ENCODE measurements around the gene EFCAB6. TPM values are rescaled to one million over a fixed set of nuclear protein-coding genes. Genes with fewer than 3 reads are reported as not detected.

The EFCAB6 gene
- total and polyA plus RNA-seq, 4 donors = 0.14 to 2.1 (median 0.53) TPM

- TF ChIP-seq ZBTB33 (IDR thresholded peaks at IDR 0.05) (no peak), JUND (IDR thresholded peaks at IDR 0.05) (no peak)
Observed at GRCh38 chr22:43858156-43858895, 46.2 kb upstream of the EFCAB6 start (continued).

GRCh38 chr22:43857367-43857766 lies 45.3 kb upstream of the EFCAB6 start:
- Histone ChIP-seq H3K27me3 (ENCODE audit: control insufficient read depth in 4 of 4, insufficient read depth in 4 of 4, low read length in 3 of 4) (peaks cover 0 to 9% (median 2%) of the 10 kb centered on the region in 4 donors), H3K4me1 (ENCODE audit: control insufficient read depth in 4 of 4, insufficient read depth in 4 of 4, low read length in 3 of 4) (peaks cover 0 to 5% (median 2%) of the 10 kb centered on the region in 4 donors), H3K4me3 (ENCODE audit: low read depth in 1 of 3, low read length in 3 of 3) (no peak overlapping the region), H3K9me3 (ENCODE audit: control insufficient read depth in 4 of 4, low read length in 3 of 4) (peaks cover 0 to 2% (median 0%) of the 10 kb centered on the region in 4 donors), H3K36me3 (ENCODE audit: control insufficient read depth in 4 of 4, insufficient read depth in 3 of 4, low read depth in 1 of 4, low read length in 3 of 4) (no peaks in the 10 kb centered on the region), H3K9ac (ENCODE audit: low read depth in 1 of 2, low read length in 2 of 2) (no peak overlapping the region), H3K27ac (ENCODE audit: low read depth in 1 of 2, low read length in 2 of 2) (no peak overlapping the region)
- TF ChIP-seq FOXA2 (IDR thresholded peaks at IDR 0.05) (no peak), RAD21 (IDR thresholded peaks at IDR 0.05) (no peak), TAF1 (conservative IDR thresholded peaks at IDR 0.05) (no peak), FOXA1 (IDR thresholded peaks at IDR 0.05) (no peak), REST (IDR thresholded peaks at IDR 0.05) (no peak), GABPA (IDR thresholded peaks at IDR 0.05 in 1 of 2, conservative IDR thresholded peaks at IDR 0.05 in 1 of 2) (no peak), HNF4G (IDR thresholded peaks at IDR 0.05) (no peak), MAX (IDR thresholded peaks at IDR 0.05) (no peak), JUND (IDR thresholded peaks at IDR 0.05) (no peak), RXRA (IDR thresholded peaks at IDR 0.05) (no peak), ATF3 (IDR thresholded peaks at IDR 0.05) (no peak), CTCF (IDR thresholded peaks at IDR 0.05; ENCODE audit: low read depth, low read length, missing input control) (no peak), YY1 (IDR thresholded peaks at IDR 0.05) (no peak), ZBTB33 (IDR thresholded peaks at IDR 0.05) (no peak), HNF4A (conservative IDR thresholded peaks at IDR 0.05) (no peak), NR2F2 (IDR thresholded peaks at IDR 0.05) (no peak), SP1 (IDR thresholded peaks at IDR 0.05) (no peak), EGR1 (IDR thresholded peaks at IDR 0.05; ENCODE audit: low read depth in 2 of 2) (no peak)
- no peak for DNase-seq (ENCODE audit: low spot score)
